Endometrial microvascular endothelial cells (primary cell): ENCODE data around the gene SMC4. TPM values are rescaled to one million over a fixed set of nuclear protein-coding genes. Genes with fewer than 3 reads are reported as not detected.
"Not testable (repeated sequence)": the region's sequence is repeated elsewhere in the genome, so short reads cannot be mapped to it uniquely, and the experiment has no call there.

Source experiments
- in situ Hi-C: cut with HindIII; loops from 2 replicates; pipeline ENCODE4 v1.10.0; 2017; ENCODE audit warnings: low sequenced_read_pairs, low pct_unique_long_range_greater_than_20kb; ENCODE audit errors: inconsistent ontology term
- total RNA-seq: library from RNA; depleted of rRNA; stranded (reverse); fragments of >200 nt; gene quantifications from one replicate; pipeline ENCODE4 v1.2.3, GENCODE V29; 2015; ENCODE audit errors: inconsistent ontology term

The SMC4 gene
- 92.3 TPM for total RNA-seq

GRCh38 chr3:160399125-160400029 lies at the start of gene SMC4, which contains the start of gene IFT80:
SMC4 (plus strand) TSS chr3:160399650; CDS start chr3:160400827, 1,177 bp downstream.
IFT80 (minus strand) TSS chr3:160399225; CDS start chr3:160384600, 14,625 bp downstream.
- in situ Hi-C loops: no loop called here

DNA sequence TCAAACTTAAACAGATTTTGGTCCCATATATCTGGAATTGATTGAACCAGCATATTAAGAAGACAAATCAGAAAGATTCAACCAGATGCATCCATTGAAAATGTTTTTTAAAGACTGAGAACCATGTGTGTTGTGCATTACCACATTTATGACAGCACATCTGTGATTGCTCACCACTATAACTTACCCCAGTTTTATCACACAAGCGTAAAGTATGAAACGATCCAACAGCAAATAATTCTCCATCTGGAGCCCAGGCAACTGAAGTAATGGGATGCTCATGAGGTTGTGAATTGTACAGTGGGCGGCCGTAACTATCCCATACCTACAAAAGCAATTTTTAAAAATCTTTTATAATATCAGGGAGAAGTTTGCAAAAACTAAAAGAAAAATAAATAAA lies 43.6 kb upstream of the SMC4 start:
- in situ Hi-C loops: no loop called here

DNA sequence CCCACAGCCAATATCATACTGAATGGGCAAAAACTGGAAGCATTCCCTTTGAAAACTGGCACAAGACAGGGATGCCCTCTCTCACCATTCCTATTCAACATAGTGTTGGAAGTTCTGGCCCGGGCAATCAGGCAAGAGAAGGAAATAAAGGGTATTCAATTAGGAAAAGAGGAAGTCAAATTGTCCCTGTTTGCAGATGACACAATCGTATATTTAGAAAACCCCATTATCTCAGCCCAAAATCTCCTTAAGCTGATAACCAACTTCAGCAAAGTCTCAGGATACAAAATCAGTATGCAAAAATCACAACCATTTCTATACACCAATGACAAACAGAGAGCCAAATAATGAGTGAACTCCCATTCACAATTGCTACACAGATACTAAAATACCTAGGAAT lies 36.6 kb upstream of the SMC4 start:
- in situ Hi-C loops: not testable (repeated sequence)

DNA sequence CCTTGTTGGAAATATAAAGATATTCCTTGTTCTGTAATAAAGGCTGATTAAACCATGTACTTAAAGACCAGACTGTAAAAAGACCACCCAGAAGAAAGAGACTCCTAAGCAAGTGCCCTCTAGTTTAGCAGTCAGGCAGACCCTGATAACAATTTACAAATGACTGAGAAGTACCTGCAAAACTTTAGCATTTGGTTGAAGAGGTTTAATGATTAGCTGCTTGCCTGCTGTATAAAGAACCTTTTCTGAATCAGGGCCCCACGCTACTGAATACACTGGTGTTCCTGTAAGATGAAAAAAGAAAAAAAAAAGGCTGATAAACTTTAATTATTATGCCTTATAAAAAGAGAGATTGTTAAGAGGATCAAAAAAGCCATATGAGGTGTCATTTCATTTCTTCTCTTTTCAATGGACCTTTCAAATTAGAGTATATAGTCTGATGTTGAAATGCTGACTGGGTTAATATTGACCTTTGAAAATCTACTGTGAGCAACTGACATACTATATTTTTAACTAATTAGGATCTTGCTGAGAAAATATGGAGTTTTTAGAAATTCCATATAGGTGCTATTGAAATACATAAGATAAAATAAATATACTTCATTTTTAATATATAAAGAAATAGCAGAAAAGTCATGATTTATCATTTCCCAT lies 33.5 kb upstream of the SMC4 start:
- in situ Hi-C loops: no loop called here

DNA sequence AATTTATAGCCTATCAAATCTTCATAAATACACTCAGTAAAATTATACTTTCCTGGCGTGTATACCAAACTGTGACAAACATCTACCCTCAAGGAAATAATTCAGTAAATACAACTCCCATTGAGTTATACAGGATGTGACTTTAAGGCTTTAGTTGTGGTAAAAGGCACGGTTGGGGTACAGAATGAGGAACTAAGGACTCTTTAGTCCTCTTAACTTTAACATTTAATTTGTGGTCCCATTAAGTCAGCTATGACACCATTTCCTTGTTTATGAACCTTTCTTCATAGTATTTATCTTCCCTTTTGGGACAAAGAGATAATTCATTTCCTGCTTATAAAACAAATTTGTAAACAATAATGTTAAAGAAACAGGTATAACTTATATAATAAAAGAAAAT lies 30.6 kb upstream of the SMC4 start:
- in situ Hi-C loops: no loop called here

DNA sequence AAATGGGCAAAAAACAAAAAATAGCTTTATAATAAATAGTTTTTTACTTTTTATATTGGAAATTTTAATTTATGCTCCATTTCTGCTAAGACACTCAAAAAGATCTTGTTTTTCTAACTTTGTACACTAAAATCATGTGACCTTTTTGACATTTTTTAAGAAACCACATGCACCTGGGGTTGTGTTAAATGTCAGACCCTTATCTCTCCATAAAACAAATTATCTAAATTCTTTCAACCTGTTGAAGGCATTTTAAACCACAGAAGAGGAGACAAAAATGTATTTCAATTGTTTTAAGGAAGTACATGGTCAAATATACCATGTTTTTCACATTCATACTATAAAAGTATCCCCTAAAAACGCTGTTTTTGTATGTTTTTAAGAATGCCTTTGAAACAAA lies 29.7 kb upstream of the SMC4 start:
- in situ Hi-C loops: no loop called here

GRCh38 chr3:160370987-160371857 lies 28.2 kb upstream of the SMC4 start:
- in situ Hi-C loops: no loop called here

- in situ Hi-C loops: no loop called here
These were observed 26.7 kb upstream of the SMC4 start for GRCh38 chr3:160372780-160373179.

- in situ Hi-C loops: no loop called here
These were observed 25.8 kb upstream of the SMC4 start for GRCh38 chr3:160373655-160374054.

DNA sequence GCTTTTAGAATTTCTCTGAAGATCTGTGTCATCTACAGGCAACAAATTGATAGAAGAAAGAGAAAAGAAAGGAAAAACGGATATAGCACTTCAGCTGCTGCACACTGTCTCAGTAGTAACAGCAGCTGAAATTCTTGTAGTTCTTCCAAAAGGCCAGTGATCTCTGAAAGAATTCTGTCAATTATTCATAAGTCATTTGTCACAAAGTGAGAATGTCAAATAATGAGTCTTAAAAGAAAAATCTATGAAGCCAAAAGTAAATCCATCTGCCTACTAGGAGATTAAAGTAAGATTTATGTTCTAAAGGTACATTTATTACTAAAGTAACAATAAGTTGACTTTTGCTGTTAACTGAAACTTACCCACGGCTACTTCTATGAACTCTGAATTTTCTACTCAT lies 25.0 kb upstream of the SMC4 start:
- in situ Hi-C loops: no loop called here

DNA sequence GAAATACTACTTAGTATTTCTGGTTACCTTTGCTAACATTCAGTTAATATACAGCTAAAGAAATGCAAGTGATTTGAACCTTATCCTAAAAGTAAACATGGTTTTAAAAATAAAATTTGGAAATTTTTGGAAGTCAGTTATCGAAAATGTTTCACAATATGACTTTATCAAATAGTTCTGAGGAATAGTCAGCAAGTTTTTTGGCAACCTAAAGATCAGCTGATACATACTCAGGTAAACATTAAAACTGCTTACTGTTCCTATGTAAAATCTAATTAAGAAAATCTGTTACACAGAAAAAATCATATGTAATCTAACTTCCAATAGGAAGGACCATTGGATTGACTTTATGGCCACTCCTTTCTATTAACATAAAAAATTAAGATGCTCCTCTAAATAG lies 24.5 kb upstream of the SMC4 start:
- in situ Hi-C loops: no loop called here

DNA sequence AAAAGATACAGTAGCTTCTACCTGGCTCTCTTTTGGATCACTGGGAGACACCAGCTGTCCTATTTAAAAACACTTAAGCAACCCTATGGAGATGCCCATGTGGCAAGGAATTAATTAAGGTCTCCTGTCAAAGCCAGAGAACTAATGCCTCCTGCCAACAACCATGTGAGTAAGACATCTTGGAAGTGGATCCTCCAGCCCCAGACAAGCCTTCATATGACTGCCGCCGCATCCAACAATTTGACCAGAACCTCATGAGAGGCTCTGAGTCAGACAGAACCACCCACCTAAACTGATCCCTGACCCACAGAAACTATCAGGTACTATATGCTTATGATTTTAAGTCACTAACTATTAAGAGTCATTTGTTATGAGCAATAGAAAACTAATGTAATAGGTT lies 22.8 kb upstream of the SMC4 start:
- in situ Hi-C loops: no loop called here

GRCh38 chr3:160378331-160379109 lies 20.9 kb upstream of the SMC4 start:
- in situ Hi-C loops: no loop called here

- in situ Hi-C loops: no loop called here
These were observed 19.7 kb upstream of the SMC4 start for GRCh38 chr3:160379628-160380214.

DNA sequence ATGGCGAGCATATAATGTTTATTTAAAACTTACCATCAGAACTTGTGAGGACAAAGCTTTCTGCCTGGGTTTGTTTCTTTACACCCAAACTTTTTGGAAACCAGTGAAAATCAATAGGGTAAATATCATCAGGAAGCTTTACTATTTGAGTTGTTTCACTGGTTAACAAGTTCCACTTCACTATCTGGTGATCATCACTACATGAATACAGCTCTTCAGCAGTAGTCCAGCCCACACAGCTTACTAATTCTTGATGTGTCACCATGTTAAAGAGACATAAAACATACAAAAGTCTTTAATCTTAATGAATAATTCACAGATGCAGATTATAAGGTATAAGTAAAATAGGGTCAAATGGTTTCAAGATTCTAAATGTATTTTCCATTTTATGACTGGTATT lies 18.0 kb upstream of the SMC4 start:
- in situ Hi-C loops: no loop called here

DNA sequence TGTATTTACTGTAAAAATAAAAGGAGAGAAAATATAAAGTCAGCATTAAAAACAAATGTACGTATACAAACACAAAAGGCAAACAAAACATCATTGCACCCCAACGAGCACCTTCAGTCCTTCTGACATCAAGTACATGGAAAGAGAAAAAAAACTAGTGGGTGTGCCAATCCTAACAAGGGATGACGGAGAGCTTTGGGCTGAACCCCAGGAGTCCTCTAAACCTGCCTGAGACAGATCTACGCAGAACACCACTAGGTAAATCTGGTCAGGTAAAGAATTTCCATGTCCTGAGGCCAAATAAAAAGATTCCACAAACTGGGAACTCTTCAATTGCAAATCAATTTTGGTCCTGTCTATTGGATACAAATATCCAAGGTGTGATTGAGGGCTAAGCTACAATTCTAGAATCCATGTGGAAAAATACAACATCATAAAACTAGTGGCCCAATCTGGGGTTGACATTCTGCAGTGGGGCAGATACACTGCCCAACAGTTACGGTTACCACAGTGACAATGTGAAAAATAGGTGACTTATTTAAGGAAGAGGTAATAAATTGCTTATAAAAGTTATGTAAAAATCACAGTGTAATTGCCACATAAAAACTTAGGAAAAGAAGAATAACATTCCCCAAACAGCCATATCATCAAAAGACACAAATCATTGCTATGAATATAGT lies 14.7 kb upstream of the SMC4 start:
- in situ Hi-C loops: no loop called here

DNA sequence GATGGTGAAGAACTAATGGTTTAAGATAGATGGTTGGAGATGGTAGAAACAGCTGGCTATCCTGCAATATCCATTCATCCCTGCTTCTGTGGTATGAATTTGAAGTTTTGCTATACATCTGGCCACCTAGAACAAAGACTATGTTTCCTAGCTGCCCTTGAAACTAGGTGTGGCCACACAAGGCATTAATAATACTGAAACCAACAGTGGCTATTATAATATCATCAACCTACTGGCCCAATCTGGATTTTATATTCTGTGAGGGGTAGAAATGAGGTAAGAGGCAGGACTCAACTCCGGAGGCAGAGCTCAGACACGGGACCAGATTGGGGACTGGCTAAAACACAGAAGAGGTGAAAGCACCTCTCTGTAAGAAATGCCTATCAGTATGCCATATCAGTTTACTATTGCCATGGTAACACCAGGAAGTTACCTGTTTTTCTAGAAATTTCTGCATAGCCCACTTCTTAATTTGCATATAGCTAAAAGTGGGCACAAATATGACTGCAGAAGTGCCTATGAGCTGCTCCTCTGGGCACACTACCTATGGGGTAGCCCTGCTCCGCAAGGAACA lies 8.8 kb upstream of the SMC4 start:
- in situ Hi-C loops: no loop called here
